H1 (cell line): ENCODE results near the gene ZNF189. TPM values are rescaled to one million over a fixed set of nuclear protein-coding genes. Genes with fewer than 3 reads are reported as not detected.

Experiments
- CTCF ChIA-PET: fragments of 300-600 bp; sonication (Branson Sonifier 250); formaldehyde crosslinking; loops from one replicate; lab custom pipeline; 2021; ENCODE audit not compliant: partially characterized antibody; lab: Charles Lee
- POLR2A ChIA-PET: fragments of 300-600 bp; sonication (Branson Sonifier 250); formaldehyde crosslinking; loops from one replicate; lab custom pipeline; 2021; ENCODE audit warnings: inconsistent platforms; ENCODE audit not compliant: partially characterized antibody; lab: Charles Lee
- DNase-seq, 2 experiments: peaks; one replicate each; pipeline versions ENCODE4 v3.0.0 to v3.0.0-alpha.2; 2010 to 2022; ENCODE audit warnings: low spot score in 2 of 2, low read depth in 1 of 2, mixed read lengths in 1 of 2
- FAIRE-seq: peaks from 2 replicates; lab custom pipeline; 2011; peaks lifted over from hg19 to GRCh38; lab: Jason Lieb, UNC
- H2AFZ ChIP-seq: 2 replicates; pipeline ENCODE4 v1.8.1; 2012; ENCODE audit warnings: low read length, inconsistent platforms
- H2AK5ac ChIP-seq: 2 replicates; pipeline ENCODE4 v1.6.1; 2013; ENCODE audit warnings: low read depth, low read length
- H2BK120ac ChIP-seq: replicated peaks from 2 replicates; pipeline ENCODE3; 2013; ENCODE audit warnings: low read depth, low read length, inconsistent platforms
- H2BK12ac ChIP-seq: 2 replicates; pipeline ENCODE4 v1.6.1; 2013; ENCODE audit warnings: low read depth, low read length
- H2BK15ac ChIP-seq: 2 replicates; pipeline ENCODE4 v1.6.1; 2013; ENCODE audit warnings: low read length
- H2BK20ac ChIP-seq: 2 replicates; pipeline ENCODE4 v1.6.1; 2013; ENCODE audit warnings: low read length
- H2BK5ac ChIP-seq: 2 replicates; pipeline ENCODE4 v1.6.1; 2013; ENCODE audit warnings: low read depth, low read length
- H3K14ac ChIP-seq: 2 replicates; pipeline ENCODE4 v1.6.1; 2013; ENCODE audit warnings: inconsistent platforms; ENCODE audit not compliant: insufficient read length
- H3K18ac ChIP-seq: 2 replicates; pipeline ENCODE4 v1.6.1; 2013; ENCODE audit warnings: low read length; ENCODE audit errors: extremely low read depth
- H3K23ac ChIP-seq: 2 replicates; pipeline ENCODE4 v1.6.1; 2013; ENCODE audit warnings: inconsistent platforms; ENCODE audit not compliant: insufficient read length
- H3K23me2 ChIP-seq: 2 replicates; pipeline ENCODE4 v1.6.1; 2013; ENCODE audit warnings: low read depth, low read length
- H3K27ac ChIP-seq: 2 replicates; pipeline ENCODE4 v1.6.1; 2011; ENCODE audit warnings: low read depth, low read length, inconsistent platforms
- H3K27me3 ChIP-seq, 4 experiments: replicated peaks in 1 of 4; 1 replicate in 1 of 4; 2 replicates in 3 of 4; pipeline versions ENCODE4 v1.6.1 to v1.8.1; 2011 to 2013; ENCODE audit warnings: low read length in 3 of 4, mild to moderate bottlenecking in 3 of 4, inconsistent platforms in 2 of 4, mixed read lengths in 2 of 4, moderate library complexity in 1 of 4; ENCODE audit not compliant: control insufficient read depth in 3 of 4, insufficient read depth in 3 of 4; ENCODE audit errors: extremely low read depth in 1 of 4
- H3K36me3 ChIP-seq, 4 experiments: 2 replicates each; pipeline versions ENCODE4 v1.6.1 to v1.8.1; 2011 to 2013; ENCODE audit warnings: mild to moderate bottlenecking in 4 of 4, low read length in 3 of 4, moderate library complexity in 2 of 4, control low read depth in 1 of 4, inconsistent platforms in 1 of 4; ENCODE audit not compliant: insufficient read depth in 4 of 4, control insufficient read depth in 2 of 4
- H3K4ac ChIP-seq: replicated peaks from 2 replicates; pipeline ENCODE3; 2013; ENCODE audit warnings: low read length, low read depth, mixed read lengths, inconsistent platforms; ENCODE audit not compliant: insufficient read length
- H3K4me1 ChIP-seq, 4 experiments: replicated peaks in 1 of 4; 1 replicate in 1 of 4; 2 replicates in 3 of 4; pipeline versions ENCODE4 v1.6.1 to v1.8.1; 2011 to 2013; ENCODE audit warnings: low read length in 3 of 4, inconsistent platforms in 2 of 4, mixed read lengths in 1 of 4; ENCODE audit not compliant: insufficient read depth in 4 of 4, control insufficient read depth in 3 of 4
- H3K4me2 ChIP-seq, 2 experiments: 2 replicates each; pipeline versions ENCODE4 v1.6.1 to v1.8.1; 2011 to 2013; ENCODE audit warnings: low read depth in 2 of 2, low read length in 2 of 2, control low read depth in 1 of 2, inconsistent platforms in 1 of 2, mild to moderate bottlenecking in 1 of 2; ENCODE audit not compliant: insufficient read depth in 1 of 2
- H3K4me3 ChIP-seq, 4 experiments: fragments of 200-600, 300-600 bp in 1 of 4; sonication (generic), shearing (Covaris generic), sonication (Bioruptor Twin) in 1 of 4; 2 replicates each; pipeline versions ENCODE4 v1.5.1 to v1.8.1; 2011 to 2016; ENCODE audit warnings: low read length in 4 of 4, low read depth in 3 of 4, control low read depth in 2 of 4, inconsistent platforms in 2 of 4, mild to moderate bottlenecking in 2 of 4, mixed read lengths in 1 of 4, moderate library complexity in 1 of 4; ENCODE audit not compliant: insufficient read depth in 2 of 4; ENCODE audit errors: extremely low read depth in 1 of 4
- H3K56ac ChIP-seq: replicated peaks from 2 replicates; pipeline ENCODE3; 2013; ENCODE audit warnings: low read depth, mild to moderate bottlenecking, mixed read lengths, low read length, inconsistent platforms; ENCODE audit not compliant: insufficient read length
- H3K79me1 ChIP-seq: 2 replicates; pipeline ENCODE4 v1.6.1; 2013; ENCODE audit warnings: low read depth, low read length, control low read depth
- H3K79me2 ChIP-seq, 2 experiments: 2 replicates each; pipeline versions ENCODE4 v1.6.1 to v1.8.1; 2012 to 2013; ENCODE audit warnings: low read length in 2 of 2, mild to moderate bottlenecking in 2 of 2, inconsistent platforms in 1 of 2; ENCODE audit not compliant: insufficient read depth in 2 of 2, control insufficient read depth in 1 of 2
- H3K9ac ChIP-seq, 4 experiments: replicated peaks in 1 of 4; 1 replicate in 1 of 4; 2 replicates in 3 of 4; pipeline versions ENCODE4 v1.6.1 to v1.8.1; 2011 to 2013; ENCODE audit warnings: low read depth in 3 of 4, low read length in 3 of 4, control low read depth in 2 of 4, mild to moderate bottlenecking in 2 of 4, moderate library complexity in 2 of 4, inconsistent platforms in 1 of 4; ENCODE audit errors: extremely low read depth in 1 of 4
- H3K9me3 ChIP-seq, 2 experiments: 2 replicates each; pipeline versions ENCODE4 v1.6.1 to v1.8.1; 2012 to 2013; ENCODE audit warnings: mild to moderate bottlenecking in 2 of 2, moderate library complexity in 2 of 2, control low read depth in 1 of 2, inconsistent platforms in 1 of 2, low read depth in 1 of 2, low read length in 1 of 2, mixed read lengths in 1 of 2; ENCODE audit not compliant: insufficient read depth in 2 of 2
- H4K20me1 ChIP-seq, 2 experiments: replicated peaks in 1 of 2; 2 replicates each; pipeline versions ENCODE3 to v1.8.1; 2011 to 2013; ENCODE audit warnings: inconsistent platforms in 2 of 2, low read length in 2 of 2, mild to moderate bottlenecking in 1 of 2; ENCODE audit not compliant: insufficient read depth in 2 of 2, control insufficient read depth in 1 of 2
- H4K5ac ChIP-seq: 2 replicates; pipeline ENCODE4 v1.6.1; 2013; ENCODE audit warnings: low read length, low read depth, mixed read lengths, inconsistent platforms; ENCODE audit not compliant: insufficient read length
- H4K8ac ChIP-seq: 2 replicates; pipeline ENCODE4 v1.8.0; 2013; ENCODE audit warnings: mild to moderate bottlenecking, moderate library complexity, low read length, inconsistent platforms; ENCODE audit not compliant: insufficient read depth; ENCODE audit errors: extremely low read depth
- H4K91ac ChIP-seq: replicated peaks from 2 replicates; pipeline ENCODE3; 2013; ENCODE audit warnings: low read length, mixed read lengths, inconsistent platforms; ENCODE audit not compliant: insufficient read length
- ASH2L ChIP-seq: fragments of 200-600, 300-600 bp; sonication (generic); IDR thresholded peaks from one replicate; pipeline ENCODE4 v1.7.1; 2017; ENCODE audit warnings: low read length
- CHD1 ChIP-seq: IDR thresholded peaks from 2 replicates; pipeline ENCODE4 v1.6.1; 2012; ENCODE audit warnings: low read depth, low read length, improper control_type of control experiment
- PHF8 ChIP-seq: fragments of 200-600 bp; sonication (generic); conservative IDR thresholded peaks from 2 replicates; pipeline ENCODE4 v1.7.1; 2012; ENCODE audit warnings: low read depth, mild to moderate bottlenecking, inconsistent platforms, low read length, moderate library complexity
- WGBS, 2 experiments: shearing (Covaris generic) in 1 of 2; methylation state at CpG; one replicate each; pipeline versions ENCODE4 v1.1.6 to v1.1.7; 2013 to 2015; ENCODE audit warnings: low lambda C conversion rate in 2 of 2, mixed read lengths in 2 of 2, inconsistent platforms in 1 of 2, low coverage in 1 of 2, missing lambda C conversion rate in 1 of 2; ENCODE audit not compliant: insufficient replicate concordance in 2 of 2, insufficient coverage in 1 of 2, insufficient read length in 1 of 2; ENCODE audit errors: extremely low coverage in 1 of 2, missing lambda C conversion rate in 1 of 2; 5-methylcytosine and 5-hydroxymethylcytosine counted together
- long read RNA-seq, 2 experiments: library from RNA in 1 of 2; library from capped mRNA in 1 of 2; stranded (forward); transcript quantifications; one replicate each; pipeline ENCODE4 v2.0.0, GENCODE V29; 2021; ENCODE audit warnings: inconsistent platforms in 1 of 2
- polyA minus RNA-seq, 3 experiments: library from RNA; depleted of rRNA, polyadenylated mRNA; stranded (reverse); fragments of >200 nt; gene quantifications; 1 replicate in 2 of 3; 2 replicates in 1 of 3; pipeline ENCODE4 v1.2.3, GENCODE V29; 2011
- polyA plus RNA-seq, 7 experiments: library from polyadenylated mRNA; depleted of rRNA in 3 of 7; stranded (reverse) in 5 of 7; unstranded in 2 of 7; fragments of >200 nt in 5 of 7; fragments of 200-250 nt in 2 of 7; gene quantifications; 1 replicate in 5 of 7; 2 replicates in 1 of 7; 4 replicates in 1 of 7; pipeline versions ENCODE4 v1.2.1 to v1.2.3, GENCODE V29; 2011 to 2013; ENCODE audit warnings: missing spikeins in 2 of 7, mixed read lengths in 2 of 7
- total RNA-seq: library from RNA; stranded (reverse); fragmentation: NEBNext Ultra II Directional; extraction: Animal tissue kit (Norgen Biotek cat#: 25700); gene quantifications from 2 replicates; pipeline ENCODE4 v1.2.1, GENCODE V29; 2021
- TF ChIP-seq, protein P1 (sequence below), 3 experiments: IDR thresholded peaks; 1 replicate in 2 of 3; 2 replicates in 1 of 3; pipeline versions ENCODE4 v1.5.1 to v1.6.1; 2011; ENCODE audit warnings: low read length in 3 of 3, mild to moderate bottlenecking in 3 of 3, inconsistent platforms in 2 of 3, low read depth in 1 of 3, moderate library complexity in 1 of 3; ENCODE audit not compliant: insufficient read depth in 1 of 3; ENCODE audit errors: control extremely low read depth in 1 of 3

Gene ZNF189
- total RNA-seq (11.9 and 12.3 TPM in 2 replicates), polyA plus RNA-seq (2011; rRNA removed) (1.1 and 1.9 TPM in 2 replicates), polyA minus RNA-seq (2011; rRNA and poly(A)+ RNA removed) (5.1 and 6.1 TPM in 2 replicates)
- 3.0 TPM for polyA plus RNA-seq (2011; cell fraction: cytosol; rRNA removed)
- polyA plus RNA-seq (2011; cell fraction: nucleus; rRNA removed) = 1.3 TPM
- polyA plus RNA-seq (2012, experiment 1 of 2) = 5.3 to 11.0 TPM (median 6.4 TPM) in 4 replicates
- 0.64 TPM for polyA plus RNA-seq (2012, experiment 2 of 2)
- polyA plus RNA-seq (2013, experiment 1 of 2) = 6.0 TPM
- polyA plus RNA-seq (2013, experiment 2 of 2) = 5.9 TPM
- polyA minus RNA-seq (2011; cell fraction: cytosol; rRNA and poly(A)+ RNA removed) = 6.5 TPM
- 15.6 TPM for polyA minus RNA-seq (2011; cell fraction: nucleus; rRNA and poly(A)+ RNA removed)
- long read RNA-seq, experiment 1, partial matches to known transcripts = 4 of 8 reads
- long read RNA-seq, experiment 1, other reads (novel, unspliced or antisense) = 0 of 8 reads
- long read RNA-seq, experiment 2, transcript ZNF189-203 (3 exons, 3,134 nt) = major isoform, 5 of 7 reads
- long read RNA-seq, experiment 2, partial matches to known transcripts = 0 of 7 reads
- long read RNA-seq, experiment 2, other reads (novel, unspliced or antisense) = 1 of 7 reads

DNA sequence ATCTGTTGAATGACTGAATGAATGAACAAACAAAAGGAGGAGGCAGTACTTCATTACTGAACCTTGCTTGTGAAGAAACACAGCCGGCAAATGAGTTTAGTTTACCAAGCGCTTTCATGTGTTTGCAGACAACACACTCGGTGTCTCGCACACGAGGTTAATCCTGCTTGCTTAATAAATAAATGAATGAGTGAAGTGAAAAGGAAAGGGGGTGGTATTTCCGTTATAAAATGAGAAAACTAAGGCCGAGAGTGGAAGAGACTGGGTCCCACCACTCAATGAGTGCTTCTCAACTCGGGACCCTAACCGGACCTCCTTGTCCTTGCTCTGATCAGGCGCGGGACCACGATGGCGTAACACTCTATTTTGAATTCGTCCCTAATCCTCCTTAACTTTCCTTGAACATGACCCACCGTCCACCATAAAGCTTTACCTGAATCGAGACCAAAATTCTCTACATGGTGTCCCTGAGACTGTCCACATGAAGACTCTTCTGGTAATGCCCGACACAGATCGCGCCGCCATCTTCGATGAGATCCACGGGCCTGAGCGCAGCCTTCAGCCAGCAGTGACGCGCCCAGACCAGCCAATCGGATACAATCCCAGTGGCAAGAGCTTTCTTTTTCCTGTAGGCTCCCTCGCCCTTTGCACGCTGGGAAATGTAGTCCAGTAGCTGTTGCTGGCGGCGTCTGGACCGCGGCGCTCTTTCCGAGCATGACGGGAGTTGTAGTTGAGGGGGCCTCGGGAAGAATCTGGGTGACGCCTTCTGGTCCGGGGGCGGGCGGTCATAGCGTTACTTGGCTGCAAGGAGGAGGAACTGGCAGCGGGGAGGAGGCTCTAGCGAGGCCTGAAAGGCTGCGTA is at the start of gene ZNF189, which contains the start of gene MRPL50:
ZNF189 (plus strand) TSS at position 784 of the 862 bp plus-strand sequence. CDS start 306 bp downstream, outside the sequence.
MRPL50 (minus strand) TSS at position 551 of the 862 bp plus-strand sequence; CDS start at position 525, 26 bp downstream.
- Histone ChIP-seq H2BK15ac (no peak within 1 kb of the TSS), H3K4me2 (peak within 1 kb of the TSS; percentile 75 to 78), H3K4me3 (peak within 1 kb of the TSS; percentile 84 to 93 (median 87)), H4K91ac (no peak within 1 kb of the TSS), H3K4ac (no peak within 1 kb of the TSS), H4K5ac (peak within 1 kb of the TSS; percentile 35), H3K27ac (peak within 1 kb of the TSS; percentile 89), H2AK5ac (no peak within 1 kb of the TSS), H3K18ac (no peak within 1 kb of the TSS), H2BK20ac (no peak within 1 kb of the TSS), H4K8ac (0 out of 2 replicates have a peak within 1 kb of the TSS, but pooled peaks have one; percentile 26), H2AFZ (peak within 1 kb of the TSS; percentile 91), H3K79me1 (peaks cover 2% of the 10 kb centered on the region; the same call in 1 of the 2 replicates), H3K27me3 (no peaks in the 10 kb centered on the region), H3K4me1 (peaks cover 0 to 4% (median 3%) of the 10 kb centered on the region in 4 experiments; a peak in 3 of 7 replicates), H3K36me3 (peaks cover 0 to 39% (median 24%) of the 10 kb centered on the region in 4 experiments; a peak in 7 of 8 replicates), H4K20me1 (no peaks in the 10 kb centered on the region), H2BK12ac (peak within 1 kb of the TSS; percentile 23; the same call in 1 of the 2 replicates), H3K23me2 (no peaks in the 10 kb centered on the region; the same call in 1 of the 2 replicates), H3K56ac (peak within 1 kb of the TSS; percentile 1), H3K9ac (peak within 1 kb of the TSS; percentile 92 to 97 (median 95)), H3K9me3 (no peaks in the 10 kb centered on the region), H2BK120ac (no peak within 1 kb of the TSS), H3K14ac (no peak within 1 kb of the TSS), H3K23ac (no peak within 1 kb of the TSS), H2BK5ac (peak within 1 kb of the TSS; percentile 60; the same call in 1 of the 2 replicates), H3K79me2 (peaks cover 21 to 63% of the 10 kb centered on the region in 2 experiments)
- FAIRE-seq (peak; percentile 77), DNase-seq (peak; percentile 89 to 94)
- WGBS, 2 experiments = 2% methylated on average over 44 of the region's 44 CpGs; no CpG with 5 or more reads in 1 of the 2 experiments
- ChIA-PET POLR2A (interaction anchor here (0.7 to 2.0 kb wide), 10 partner anchors 10 to 175 kb away, joined by 3 to 15 read pairs (median 4); partner anchors contain the start of gene BAAT), CTCF (interaction anchor here (0.6 to 2.0 kb wide), 3 partner anchors 10 to 51 kb away, joined by 3 to 16 read pairs (median 5); no protein-coding TSS in a partner anchor)
- peak; percentile 56; the same call in 1 of the 2 replicates for TF ChIP-seq CHD1
- TF ChIP-seq, protein P1, sequence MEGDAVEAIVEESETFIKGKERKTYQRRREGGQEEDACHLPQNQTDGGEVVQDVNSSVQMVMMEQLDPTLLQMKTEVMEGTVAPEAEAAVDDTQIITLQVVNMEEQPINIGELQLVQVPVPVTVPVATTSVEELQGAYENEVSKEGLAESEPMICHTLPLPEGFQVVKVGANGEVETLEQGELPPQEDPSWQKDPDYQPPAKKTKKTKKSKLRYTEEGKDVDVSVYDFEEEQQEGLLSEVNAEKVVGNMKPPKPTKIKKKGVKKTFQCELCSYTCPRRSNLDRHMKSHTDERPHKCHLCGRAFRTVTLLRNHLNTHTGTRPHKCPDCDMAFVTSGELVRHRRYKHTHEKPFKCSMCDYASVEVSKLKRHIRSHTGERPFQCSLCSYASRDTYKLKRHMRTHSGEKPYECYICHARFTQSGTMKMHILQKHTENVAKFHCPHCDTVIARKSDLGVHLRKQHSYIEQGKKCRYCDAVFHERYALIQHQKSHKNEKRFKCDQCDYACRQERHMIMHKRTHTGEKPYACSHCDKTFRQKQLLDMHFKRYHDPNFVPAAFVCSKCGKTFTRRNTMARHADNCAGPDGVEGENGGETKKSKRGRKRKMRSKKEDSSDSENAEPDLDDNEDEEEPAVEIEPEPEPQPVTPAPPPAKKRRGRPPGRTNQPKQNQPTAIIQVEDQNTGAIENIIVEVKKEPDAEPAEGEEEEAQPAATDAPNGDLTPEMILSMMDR (IDR thresholded peaks at IDR 0.05; ENCODE audit: control extremely low read depth in 1 of 3, insufficient read depth in 1 of 3, low read depth in 1 of 3, low read length in 3 of 3) = no peak
- peak; percentile 95 for TF ChIP-seq PHF8
- TF ChIP-seq ASH2L = peak; percentile 99
